SU-DHL-6 (cell line): ENCODE results near the gene FOLR3.

Source experiments
- CTCF ChIP-seq: fragments of 200-600 bp; sonication (generic); IDR thresholded peaks from one replicate; pipeline ENCODE4 v1.5.1; 2017; ENCODE audit warnings: antibody characterized with exemption, mild to moderate bottlenecking, low read length, moderate library complexity; ENCODE audit not compliant: insufficient read depth, poor library complexity, severe bottlenecking
- EZH2phosphoT487 ChIP-seq: fragments of 200-600 bp; sonication (generic), shearing (Covaris generic); conservative IDR thresholded peaks from 2 replicates; pipeline ENCODE4 v1.6.1; 2018; ENCODE audit warnings: mild to moderate bottlenecking, antibody characterized with exemption, low read length, moderate library complexity, mixed read lengths

GRCh38 chr11:72112143-72112977 is 23.2 kb upstream of the FOLR3 start, which contains the start of gene ANAPC15:
- TF ChIP-seq CTCF (no peak), EZH2phosphoT487 (no peak)
